RWPE1 (cell line): ENCODE measurements around the gene DMKN.

Experiments used
- CTCF ChIA-PET: fragments of 350-600 bp; sonication (Branson Sonifier 250); formaldehyde crosslinking; extraction: SDS; loops from one replicate; lab custom pipeline; 2021; lab: Yijun Ruan, JAX
- POLR2A ChIA-PET: fragments of 400-600 bp; formaldehyde crosslinking; extraction: SDS; loops from one replicate; lab custom pipeline; 2020; ENCODE audit warnings: antibody characterized with exemption; ENCODE audit not compliant: low non-redundant PET; lab: Yijun Ruan, JAX
- DNase-seq: peaks from one replicate; pipeline ENCODE4 v3.0.0; 2012; ENCODE audit warnings: low spot score
- H3K27ac ChIP-seq: fragments of 450-650 bp; 2 replicates; pipeline ENCODE4 v1.5.1; 2017
- CTCF ChIP-seq: fragments of 450-650 bp; conservative IDR thresholded peaks from 2 replicates; pipeline ENCODE4 v1.5.1; 2017; ENCODE audit warnings: low read depth, mild to moderate bottlenecking

The DMKN gene

GRCh38 chr19:35508129-35508528, 5.3 kb downstream of the DMKN start:
- H3K27ac ChIP-seq = no peak overlapping the region
- no peak for TF ChIP-seq CTCF
- POLR2A ChIA-PET = no interaction called here
- CTCF ChIA-PET = interaction anchor here (2.5 kb wide), 1 partner anchor 13 kb away, joined by 8 read pairs; no protein-coding TSS in a partner anchor
- no peak for DNase-seq

- ChIA-PET POLR2A (no interaction called here), CTCF (interaction anchor here (0.6 to 2.5 kb wide), 2 partner anchors 12 to 41 kb away, joined by 3 to 8 read pairs; no protein-coding TSS in a partner anchor)
- no peak for TF ChIP-seq CTCF
- DNase-seq = no peak
- H3K27ac ChIP-seq = no peak overlapping the region
Observed at GRCh38 chr19:35507561-35507960, 5.9 kb downstream of the DMKN start.

- ChIA-PET POLR2A (no interaction called here), CTCF (interaction anchor here (0.6 to 1.8 kb wide), 3 partner anchors 8 to 13 kb away, joined by 3 to 9 read pairs (median 4); no protein-coding TSS in a partner anchor)
- DNase-seq = no peak
- TF ChIP-seq CTCF = no peak
- no peak overlapping the region for H3K27ac ChIP-seq
Observed at GRCh38 chr19:35506011-35506410, 7.4 kb downstream of the DMKN start.

- ChIA-PET POLR2A (interaction anchor here (0.6 kb wide), 1 partner anchor 196 kb away, joined by 5 read pairs; no protein-coding TSS in a partner anchor), CTCF (interaction anchor here (0.9 to 1.0 kb wide), 2 partner anchors 7 to 89 kb away, joined by 3 to 6 read pairs; no protein-coding TSS in a partner anchor)
- TF ChIP-seq CTCF = no peak
- DNase-seq = no peak
- H3K27ac ChIP-seq = no peak overlapping the region
Observed at GRCh38 chr19:35502751-35503150, 10.7 kb downstream of the DMKN start.

GRCh38 chr19:35501684-35502083, 11.8 kb downstream of the DMKN start:
- TF ChIP-seq CTCF = no peak
- POLR2A ChIA-PET = no interaction called here
- CTCF ChIA-PET = interaction anchor here (0.9 kb wide), 1 partner anchor 8 kb away, joined by 6 read pairs; no protein-coding TSS in a partner anchor
- peak; percentile 49 for DNase-seq
- H3K27ac ChIP-seq = peak overlapping the region; percentile 13

- ChIA-PET POLR2A (interaction anchor here (0.6 kb wide), 1 partner anchor 144 kb away, joined by 9 read pairs; no protein-coding TSS in a partner anchor), CTCF (no interaction called here)
- H3K27ac ChIP-seq = no peak overlapping the region
- DNase-seq = no peak
- no peak for TF ChIP-seq CTCF
Observed at GRCh38 chr19:35500611-35501010, 12.8 kb downstream of the DMKN start.
